ENCODE data around the gene GDF10.

The GDF10 gene

DNA sequence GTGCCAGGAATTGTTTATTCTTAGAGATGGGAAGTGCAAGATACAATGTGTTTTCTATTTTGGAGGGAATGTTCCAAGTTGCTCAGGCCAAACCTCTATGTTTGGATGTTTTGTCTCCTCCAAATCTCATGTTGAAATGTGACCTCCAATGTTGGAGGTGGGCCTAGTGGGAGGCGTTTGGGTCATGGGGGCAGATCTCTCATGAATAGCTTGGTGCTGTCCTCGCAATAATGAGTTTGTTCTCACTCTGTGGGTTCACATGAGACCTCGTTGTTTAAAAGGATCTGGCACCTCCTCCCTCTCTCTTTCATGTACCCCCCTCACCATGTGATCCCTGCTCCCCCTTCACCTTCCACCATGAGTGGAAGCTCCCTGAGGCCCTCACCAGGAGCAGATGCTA lies 8.3 kb upstream of the GDF10 start (continued):
- no peak for TF ChIP-seq ZNF658 (tag by site-specific recombination; IDR thresholded peaks at IDR 0.05)

DNA sequence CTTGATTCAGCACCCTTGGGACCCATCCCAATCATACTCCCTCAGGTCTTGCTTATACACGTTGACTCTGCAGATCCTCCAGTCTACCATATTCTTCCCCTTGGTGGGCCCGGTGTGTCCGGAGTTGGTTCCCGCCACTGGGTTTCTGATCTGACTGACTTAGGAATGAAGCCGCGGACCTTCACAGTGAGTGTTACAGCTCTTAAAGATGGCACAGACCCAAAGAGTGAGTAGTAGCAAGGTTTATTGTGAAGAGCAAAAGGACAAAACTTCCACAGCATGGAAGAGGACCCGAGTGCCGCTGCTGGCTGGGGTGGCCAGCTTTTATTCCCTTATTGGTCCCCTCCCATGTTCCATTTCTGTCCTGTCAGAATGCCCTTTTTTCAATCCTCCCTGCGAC lies 5.9 kb upstream of the GDF10 start:
- no peaks in the 10 kb centered on the region for H3K9me3 ChIP-seq (ENCODE audit: control insufficient read depth, insufficient read depth, low read depth, low read length)
- no peaks in the 10 kb centered on the region for H3K4me1 ChIP-seq (ENCODE audit: control insufficient read depth, insufficient read depth, low read length)
- H3K27ac ChIP-seq (ENCODE audit: extremely low read depth, low read depth, low read length), result no peak overlapping the region
- POLR2A ChIA-PET, result no interaction called here
- no peak for TF ChIP-seq KLF16 (tag by site-specific recombination; IDR thresholded peaks at IDR 0.05)
- TF ChIP-seq RBAK (tag by site-specific recombination; IDR thresholded peaks at IDR 0.05), result no peak
- CTCF ChIA-PET, result no interaction called here
- no peak overlapping the region for H3K4me3 ChIP-seq (ENCODE audit: low read depth, low read length)
- no peaks in the 10 kb centered on the region for H3K36me3 ChIP-seq (ENCODE audit: control insufficient read depth in 2 of 2, insufficient read depth in 1 of 2, low read length in 2 of 2)

DNA sequence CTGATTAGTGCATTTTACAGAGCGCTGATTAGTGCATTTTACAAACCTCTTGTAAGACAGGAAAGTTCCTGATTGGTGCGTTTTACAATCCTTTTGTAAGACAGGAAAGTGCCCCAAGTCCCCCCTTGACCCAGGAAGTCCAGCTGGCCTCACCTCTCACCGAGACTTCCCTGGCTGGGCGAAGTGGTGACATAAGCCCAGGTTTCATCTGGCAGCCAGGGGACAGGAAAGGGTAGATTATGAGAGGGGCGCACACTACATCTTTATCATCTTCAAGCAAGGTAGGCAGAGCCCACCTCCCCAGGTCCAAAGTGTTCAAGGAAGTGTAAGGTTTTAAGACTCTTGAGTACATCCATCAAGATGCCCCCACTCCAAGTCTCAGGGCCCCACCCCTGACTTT lies 5.5 kb upstream of the GDF10 start:
- POLR2A ChIA-PET, result no interaction called here
- TF ChIP-seq ZNF239 (tag by site-specific recombination; IDR thresholded peaks at IDR 0.05) (no peak), OVOL3 (tag by site-specific recombination; IDR thresholded peaks at IDR 0.05) (no peak), OSR2 (tag by site-specific recombination; IDR thresholded peaks at IDR 0.05) (no peak), ZNF433 (tag by site-specific recombination; IDR thresholded peaks at IDR 0.05; ENCODE audit: low read depth) (no peak), MEIS1 (CRISPR knock-in tag; IDR thresholded peaks at IDR 0.05; ENCODE audit: borderline replicate concordance) (no peak), ZNF514 (tag by site-specific recombination; IDR thresholded peaks at IDR 0.05) (no peak), ZBTB21 (tag by site-specific recombination; IDR thresholded peaks at IDR 0.05) (no peak), ZNF658 (tag by site-specific recombination; IDR thresholded peaks at IDR 0.05) (no peak), ZNF555 (tag by site-specific recombination; conservative IDR thresholded peaks at IDR 0.05) (no peak), IKZF3 (tag by site-specific recombination; IDR thresholded peaks at IDR 0.05) (no peak), SALL2 (tag by site-specific recombination; IDR thresholded peaks at IDR 0.05; ENCODE audit: borderline replicate concordance) (no peak), REPIN1 (tag by site-specific recombination; IDR thresholded peaks at IDR 0.05; ENCODE audit: low read depth) (no peak), ZIC2 (tag by site-specific recombination; IDR thresholded peaks at IDR 0.05) (no peak), SCRT2 (tag by site-specific recombination; IDR thresholded peaks at IDR 0.05) (no peak), KLF8 (tag by site-specific recombination; IDR thresholded peaks at IDR 0.05) (no peak), GLI2 (tag by site-specific recombination; IDR thresholded peaks at IDR 0.05; ENCODE audit: borderline replicate concordance, low read depth) (no peak)
- TF ChIP-seq, protein P1, sequence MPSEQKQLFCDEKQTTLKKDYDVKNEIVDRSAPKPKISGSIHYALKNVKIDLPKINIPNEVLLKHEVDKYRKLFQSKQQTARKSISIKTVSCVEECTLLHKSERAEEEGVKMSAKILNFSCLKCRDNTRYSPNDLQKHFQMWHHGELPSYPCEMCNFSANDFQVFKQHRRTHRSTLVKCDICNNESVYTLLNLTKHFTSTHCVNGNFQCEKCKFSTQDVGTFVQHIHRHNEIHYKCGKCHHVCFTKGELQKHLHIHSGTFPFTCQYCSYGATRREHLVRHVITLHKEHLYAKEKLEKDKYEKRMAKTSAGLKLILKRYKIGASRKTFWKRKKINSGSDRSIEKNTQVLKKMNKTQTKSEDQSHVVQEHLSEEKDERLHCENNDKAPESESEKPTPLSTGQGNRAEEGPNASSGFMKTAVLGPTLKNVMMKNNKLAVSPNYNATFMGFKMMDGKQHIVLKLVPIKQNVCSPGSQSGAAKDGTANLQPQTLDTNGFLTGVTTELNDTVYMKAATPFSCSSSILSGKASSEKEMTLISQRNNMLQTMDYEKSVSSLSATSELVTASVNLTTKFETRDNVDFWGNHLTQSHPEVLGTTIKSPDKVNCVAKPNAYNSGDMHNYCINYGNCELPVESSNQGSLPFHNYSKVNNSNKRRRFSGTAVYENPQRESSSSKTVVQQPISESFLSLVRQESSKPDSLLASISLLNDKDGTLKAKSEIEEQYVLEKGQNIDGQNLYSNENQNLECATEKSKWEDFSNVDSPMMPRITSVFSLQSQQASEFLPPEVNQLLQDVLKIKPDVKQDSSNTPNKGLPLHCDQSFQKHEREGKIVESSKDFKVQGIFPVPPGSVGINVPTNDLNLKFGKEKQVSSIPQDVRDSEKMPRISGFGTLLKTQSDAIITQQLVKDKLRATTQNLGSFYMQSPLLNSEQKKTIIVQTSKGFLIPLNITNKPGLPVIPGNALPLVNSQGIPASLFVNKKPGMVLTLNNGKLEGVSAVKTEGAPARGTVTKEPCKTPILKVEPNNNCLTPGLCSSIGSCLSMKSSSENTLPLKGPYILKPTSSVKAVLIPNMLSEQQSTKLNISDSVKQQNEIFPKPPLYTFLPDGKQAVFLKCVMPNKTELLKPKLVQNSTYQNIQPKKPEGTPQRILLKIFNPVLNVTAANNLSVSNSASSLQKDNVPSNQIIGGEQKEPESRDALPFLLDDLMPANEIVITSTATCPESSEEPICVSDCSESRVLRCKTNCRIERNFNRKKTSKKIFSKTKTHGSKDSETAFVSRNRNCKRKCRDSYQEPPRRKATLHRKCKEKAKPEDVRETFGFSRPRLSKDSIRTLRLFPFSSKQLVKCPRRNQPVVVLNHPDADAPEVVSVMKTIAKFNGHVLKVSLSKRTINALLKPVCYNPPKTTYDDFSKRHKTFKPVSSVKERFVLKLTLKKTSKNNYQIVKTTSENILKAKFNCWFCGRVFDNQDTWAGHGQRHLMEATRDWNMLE (tag by site-specific recombination; conservative IDR thresholded peaks at IDR 0.05; ENCODE audit: low read depth), result no peak
- TF ChIP-seq, protein P2, sequence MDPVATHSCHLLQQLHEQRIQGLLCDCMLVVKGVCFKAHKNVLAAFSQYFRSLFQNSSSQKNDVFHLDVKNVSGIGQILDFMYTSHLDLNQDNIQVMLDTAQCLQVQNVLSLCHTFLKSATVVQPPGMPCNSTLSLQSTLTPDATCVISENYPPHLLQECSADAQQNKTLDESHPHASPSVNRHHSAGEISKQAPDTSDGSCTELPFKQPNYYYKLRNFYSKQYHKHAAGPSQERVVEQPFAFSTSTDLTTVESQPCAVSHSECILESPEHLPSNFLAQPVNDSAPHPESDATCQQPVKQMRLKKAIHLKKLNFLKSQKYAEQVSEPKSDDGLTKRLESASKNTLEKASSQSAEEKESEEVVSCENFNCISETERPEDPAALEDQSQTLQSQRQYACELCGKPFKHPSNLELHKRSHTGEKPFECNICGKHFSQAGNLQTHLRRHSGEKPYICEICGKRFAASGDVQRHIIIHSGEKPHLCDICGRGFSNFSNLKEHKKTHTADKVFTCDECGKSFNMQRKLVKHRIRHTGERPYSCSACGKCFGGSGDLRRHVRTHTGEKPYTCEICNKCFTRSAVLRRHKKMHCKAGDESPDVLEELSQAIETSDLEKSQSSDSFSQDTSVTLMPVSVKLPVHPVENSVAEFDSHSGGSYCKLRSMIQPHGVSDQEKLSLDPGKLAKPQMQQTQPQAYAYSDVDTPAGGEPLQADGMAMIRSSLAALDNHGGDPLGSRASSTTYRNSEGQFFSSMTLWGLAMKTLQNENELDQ (tag by site-specific recombination; IDR thresholded peaks at IDR 0.05; ENCODE audit: low read depth), result no peak
- TF ChIP-seq, protein P3, sequence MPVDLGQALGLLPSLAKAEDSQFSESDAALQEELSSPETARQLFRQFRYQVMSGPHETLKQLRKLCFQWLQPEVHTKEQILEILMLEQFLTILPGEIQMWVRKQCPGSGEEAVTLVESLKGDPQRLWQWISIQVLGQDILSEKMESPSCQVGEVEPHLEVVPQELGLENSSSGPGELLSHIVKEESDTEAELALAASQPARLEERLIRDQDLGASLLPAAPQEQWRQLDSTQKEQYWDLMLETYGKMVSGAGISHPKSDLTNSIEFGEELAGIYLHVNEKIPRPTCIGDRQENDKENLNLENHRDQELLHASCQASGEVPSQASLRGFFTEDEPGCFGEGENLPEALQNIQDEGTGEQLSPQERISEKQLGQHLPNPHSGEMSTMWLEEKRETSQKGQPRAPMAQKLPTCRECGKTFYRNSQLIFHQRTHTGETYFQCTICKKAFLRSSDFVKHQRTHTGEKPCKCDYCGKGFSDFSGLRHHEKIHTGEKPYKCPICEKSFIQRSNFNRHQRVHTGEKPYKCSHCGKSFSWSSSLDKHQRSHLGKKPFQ (tag by site-specific recombination; IDR thresholded peaks at IDR 0.05), result no peak
- TF ChIP-seq, protein P4, sequence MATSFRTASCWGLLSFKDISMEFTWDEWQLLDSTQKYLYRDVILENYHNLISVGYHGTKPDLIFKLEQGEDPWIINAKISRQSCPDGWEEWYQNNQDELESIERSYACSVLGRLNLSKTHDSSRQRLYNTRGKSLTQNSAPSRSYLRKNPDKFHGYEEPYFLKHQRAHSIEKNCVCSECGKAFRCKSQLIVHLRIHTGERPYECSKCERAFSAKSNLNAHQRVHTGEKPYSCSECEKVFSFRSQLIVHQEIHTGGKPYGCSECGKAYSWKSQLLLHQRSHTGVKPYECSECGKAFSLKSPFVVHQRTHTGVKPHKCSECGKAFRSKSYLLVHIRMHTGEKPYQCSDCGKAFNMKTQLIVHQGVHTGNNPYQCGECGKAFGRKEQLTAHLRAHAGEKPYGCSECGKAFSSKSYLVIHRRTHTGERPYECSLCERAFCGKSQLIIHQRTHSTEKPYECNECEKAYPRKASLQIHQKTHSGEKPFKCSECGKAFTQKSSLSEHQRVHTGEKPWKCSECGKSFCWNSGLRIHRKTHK (tag by site-specific recombination; IDR thresholded peaks at IDR 0.05), result no peak
- Histone ChIP-seq H3K4me3 (ENCODE audit: low read depth, low read length) (no peak overlapping the region), H3K4me1 (ENCODE audit: control insufficient read depth, insufficient read depth, low read length) (no peaks in the 10 kb centered on the region), H3K9me3 (ENCODE audit: control insufficient read depth, insufficient read depth, low read depth, low read length) (no peaks in the 10 kb centered on the region), H3K36me3 (ENCODE audit: control insufficient read depth in 2 of 2, insufficient read depth in 1 of 2, low read length in 2 of 2) (no peaks in the 10 kb centered on the region), H3K27ac (ENCODE audit: extremely low read depth, low read depth, low read length) (no peak overlapping the region)
- CTCF ChIA-PET, result no interaction called here
